Fibroblast of skin of back (primary cell): Measurements from ENCODE around the gene CCDC87. TPM values are rescaled to one million over a fixed set of nuclear protein-coding genes. Genes with fewer than 3 reads are reported as not detected.
A peak's percentile ranks its signal among the peaks of the same experiment; 100 is the strongest.
"Not testable (repeated sequence)": the region's sequence is repeated elsewhere in the genome, so short reads cannot be mapped to it uniquely, and the experiment has no call there.

Experiments used
- DNase-seq: peaks from one replicate; pipeline ENCODE4 v3.0.0-alpha.2; 2013
- polyA plus RNA-seq, 2 experiments: library from polyadenylated mRNA; unstranded; fragments of 120-200 nt; gene quantifications; one replicate each; pipeline ENCODE4 v1.2.1, GENCODE V29; 2013; ENCODE audit not compliant: insufficient read length in 2 of 2

The CCDC87 gene
- polyA plus RNA-seq (2013, experiment 1 of 2; ENCODE audit: insufficient read length) = 0.24 TPM
- polyA plus RNA-seq (2013, experiment 2 of 2; ENCODE audit: insufficient read length) = 0.20 TPM

GRCh38 chr11:66592457-66593302 is at the start of gene CCDC87, which contains the start of gene CCS:
Gene CCDC87, minus strand, starts transcription at chr11:66593063. Its CDS starts 48 bp downstream, at chr11:66593015.
Gene CCS, plus strand, starts transcription at chr11:66593185. Its CDS starts 77 bp downstream, at chr11:66593262.
- DNase-seq = peak; percentile 92

GRCh38 chr11:66641834-66642233 is 49.0 kb upstream of the CCDC87 start:
- DNase-seq = peak; percentile 27

GRCh38 chr11:66639814-66640340 is 47.0 kb upstream of the CCDC87 start:
- DNase-seq = not testable (repeated sequence)

GRCh38 chr11:66639066-66639813 is 46.4 kb upstream of the CCDC87 start:
- peak; percentile 38 for DNase-seq

- DNase-seq = peak; percentile 100
These were observed 45.6 kb upstream of the CCDC87 start, which contains the start of gene RBM4 for GRCh38 chr11:66638177-66639065. Gene RBM4, plus strand, starts transcription at chr11:66638703. Its CDS starts 1,009 bp downstream, at chr11:66639712.

- no peak for DNase-seq
These were observed 44.8 kb upstream of the CCDC87 start for GRCh38 chr11:66637557-66638176.

GRCh38 chr11:66636411-66636810 is 43.5 kb upstream of the CCDC87 start:
- no peak for DNase-seq

- DNase-seq = no peak
These were observed 40.1 kb upstream of the CCDC87 start for GRCh38 chr11:66632952-66633351.

- DNase-seq = no peak
These were observed 39.0 kb upstream of the CCDC87 start for GRCh38 chr11:66631883-66632282.

- DNase-seq = no peak
These were observed 36.5 kb upstream of the CCDC87 start for GRCh38 chr11:66629356-66629755.

- no peak for DNase-seq
These were observed 35.3 kb upstream of the CCDC87 start for GRCh38 chr11:66628061-66628603.

- DNase-seq = no peak
These were observed 34.1 kb upstream of the CCDC87 start for GRCh38 chr11:66626926-66627325.

GRCh38 chr11:66626382-66626781 is 33.5 kb upstream of the CCDC87 start:
- no peak for DNase-seq

GRCh38 chr11:66625752-66626149 is 32.9 kb upstream of the CCDC87 start:
- no peak for DNase-seq

- DNase-seq = no peak
These were observed 32.3 kb upstream of the CCDC87 start for GRCh38 chr11:66625041-66625751.

GRCh38 chr11:66624450-66624849 is 31.6 kb upstream of the CCDC87 start:
- DNase-seq = no peak

GRCh38 chr11:66619080-66619554 is 26.3 kb upstream of the CCDC87 start:
- DNase-seq = peak; percentile 37

GRCh38 chr11:66617155-66617834 is 24.4 kb upstream of the CCDC87 start:
- peak; percentile 68 for DNase-seq

- DNase-seq = peak; percentile 100
These were observed 23.7 kb upstream of the CCDC87 start, which contains the start of gene RBM14 for GRCh38 chr11:66616379-66617154. Gene RBM14, plus strand, starts transcription at chr11:66616630. Its CDS starts 91 bp downstream, at chr11:66616721.
